Measurements from ENCODE around the gene GPI. TPM values are rescaled to one million over a fixed set of nuclear protein-coding genes. Genes with fewer than 3 reads are reported as not detected.
"Not testable (repeated sequence)": the region's sequence is repeated elsewhere in the genome, so short reads cannot be mapped to it uniquely, and the experiment has no call there.

GPI gene
- polyA plus RNA-seq, 6 donors from 2014 or later: 98.5 to 118 (median 111) TPM

DNA sequence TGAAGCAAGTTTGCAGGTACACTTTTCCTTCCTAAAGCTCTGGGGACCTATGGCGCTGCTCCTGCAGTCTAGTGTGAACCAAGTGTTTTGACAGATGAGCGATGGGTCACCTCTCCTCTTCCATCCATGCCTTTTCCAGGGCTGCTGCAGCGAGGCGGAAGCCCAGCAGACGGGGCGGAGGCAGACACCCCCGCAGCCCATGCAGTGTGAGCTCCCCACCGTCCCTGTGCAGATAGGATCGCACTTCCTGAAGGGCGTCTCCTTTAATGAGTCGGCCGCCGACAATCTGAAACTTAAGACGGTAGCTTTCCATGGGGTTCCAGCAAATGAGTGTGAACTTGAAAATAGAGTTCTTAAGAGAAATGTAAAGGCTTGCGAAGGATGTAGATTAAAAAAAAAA lies 37.1 kb upstream of the GPI start:
- H3K27ac Mint-ChIP-seq: no peak overlapping the region
- DNase-seq (no peak), ATAC-seq (ENCODE audit: low read depth in 2 of 2) (no peak)
- no peaks in the 10 kb centered on the region for H3K27me3 Mint-ChIP-seq
- H3K36me3 Mint-ChIP-seq: peaks cover 23 to 55% of the 10 kb centered on the region in 2 donors
- H3K4me1 Mint-ChIP-seq: peaks cover 6 to 18% (median 9%) of the 10 kb centered on the region in 3 donors
- H3K4me3 Mint-ChIP-seq: no peak overlapping the region
- no peaks in the 10 kb centered on the region for H3K9me3 Mint-ChIP-seq

- H3K27me3 Mint-ChIP-seq: no peaks in the 10 kb centered on the region
- H3K36me3 Mint-ChIP-seq: peaks cover 23 to 48% of the 10 kb centered on the region in 2 donors
- DNase-seq (no peak), ATAC-seq (ENCODE audit: low read depth in 2 of 2) (no peak)
- peaks cover 6 to 13% (median 6%) of the 10 kb centered on the region in 3 donors for H3K4me1 Mint-ChIP-seq
- H3K4me3 Mint-ChIP-seq: no peak overlapping the region
- peak overlapping the region in 2 of 6 donors; percentile 20 to 78 for H3K27ac Mint-ChIP-seq
- H3K9me3 Mint-ChIP-seq: no peaks in the 10 kb centered on the region
These were observed 36.0 kb upstream of the GPI start for GRCh38 chr19:34328982-34329381.

DNA sequence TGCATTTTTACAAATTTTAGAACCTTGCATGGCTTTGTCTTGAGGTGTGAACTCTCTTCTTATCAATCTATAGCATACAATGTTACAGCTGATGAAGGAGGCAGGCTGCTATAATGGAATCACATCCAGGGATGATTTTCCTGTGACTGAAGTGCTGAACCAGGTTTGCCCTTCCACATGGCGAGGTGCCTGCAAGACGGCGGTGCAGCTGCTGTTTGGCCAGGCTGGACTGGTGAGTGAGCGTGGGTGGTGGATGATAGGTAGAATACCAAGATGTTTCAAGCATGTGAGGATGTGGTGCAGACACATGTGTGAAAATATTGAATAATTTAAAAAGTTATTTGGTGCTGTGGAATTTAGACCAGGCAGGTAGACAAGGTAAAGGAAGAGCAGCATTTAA lies 34.9 kb upstream of the GPI start:
- H3K36me3 Mint-ChIP-seq: peaks cover 23 to 39% of the 10 kb centered on the region in 2 donors
- peaks cover 3 to 9% (median 4%) of the 10 kb centered on the region in 3 donors for H3K4me1 Mint-ChIP-seq
- no peaks in the 10 kb centered on the region for H3K9me3 Mint-ChIP-seq
- no peaks in the 10 kb centered on the region for H3K27me3 Mint-ChIP-seq
- H3K27ac Mint-ChIP-seq: peak overlapping the region in 2 of 6 donors; percentile 17 to 47
- ATAC-seq (ENCODE audit: low read depth in 2 of 2) (no peak), DNase-seq (no peak)
- peak overlapping the region in 1 of 8 donors; percentile 43 for H3K4me3 Mint-ChIP-seq

DNA sequence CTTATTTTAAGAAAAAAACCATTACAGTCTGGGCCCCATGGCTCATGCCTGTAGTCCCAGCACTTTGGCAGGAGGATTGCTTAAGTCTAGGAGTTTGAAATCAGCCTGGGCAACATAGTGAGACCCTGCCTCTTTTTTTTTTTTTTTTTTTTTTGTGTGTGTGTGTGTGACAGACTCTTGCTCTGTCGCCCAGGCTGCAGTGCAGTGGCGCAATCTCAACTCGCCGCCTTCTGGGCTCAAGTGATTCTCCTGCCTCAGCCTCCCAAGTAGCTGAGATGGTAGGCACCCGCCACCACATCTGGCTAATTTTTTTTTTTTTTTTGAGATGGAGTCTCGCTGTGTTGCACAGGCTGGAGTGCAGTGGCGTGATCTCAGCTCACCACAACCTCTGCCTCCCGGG lies 34.4 kb upstream of the GPI start:
- DNase-seq; H3K9me3 Mint-ChIP-seq; H3K4me1 Mint-ChIP-seq; H3K4me3 Mint-ChIP-seq; ATAC-seq (ENCODE audit: low read depth in 2 of 2); H3K27me3 Mint-ChIP-seq: not testable (repeated sequence)
- Mint-ChIP-seq H3K36me3 (peaks cover 23 to 34% of the 10 kb centered on the region in 2 donors), H3K27ac (peak overlapping the region in 1 of 6 donors; percentile 17)

DNA sequence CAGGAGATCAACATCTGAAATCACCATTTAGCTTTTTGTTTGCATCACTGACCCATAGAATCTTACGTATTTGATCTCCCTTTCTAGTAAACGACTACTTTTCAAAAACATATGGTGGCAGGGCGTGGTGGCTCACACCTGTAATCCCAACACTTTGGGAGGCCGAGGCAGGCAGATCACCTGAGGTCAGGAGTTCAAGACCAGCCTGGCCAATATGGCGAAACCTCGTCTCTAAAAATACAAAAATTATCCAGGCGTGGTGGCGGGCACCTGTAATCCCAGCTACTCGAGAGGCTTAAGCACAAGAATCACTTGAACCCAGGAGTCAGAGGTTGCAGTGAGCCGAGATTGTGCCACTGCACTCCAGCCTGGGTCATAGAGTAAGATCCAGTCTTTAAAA lies 33.4 kb upstream of the GPI start:
- ATAC-seq (ENCODE audit: low read depth in 2 of 2); H3K27me3 Mint-ChIP-seq; H3K4me3 Mint-ChIP-seq; H3K4me1 Mint-ChIP-seq; DNase-seq; H3K9me3 Mint-ChIP-seq: not testable (repeated sequence)
- Mint-ChIP-seq H3K36me3 (peaks cover 23 to 27% of the 10 kb centered on the region in 2 donors), H3K27ac (peak overlapping the region in 4 of 6 donors; percentile 67 to 92 (median 72))

- Mint-ChIP-seq H3K4me3 (no peak overlapping the region), H3K36me3 (peaks cover 22 to 25% of the 10 kb centered on the region in 2 donors), H3K9me3 (no peaks in the 10 kb centered on the region), H3K27me3 (no peaks in the 10 kb centered on the region), H3K27ac (peak overlapping the region in 3 of 6 donors; percentile 34 to 71 (median 57)), H3K4me1 (peaks cover 0 to 8% (median 5%) of the 10 kb centered on the region in 3 donors)
- DNase-seq: no peak
- no peak for ATAC-seq (ENCODE audit: low read depth in 2 of 2)
These were observed 32.8 kb upstream of the GPI start for GRCh38 chr19:34332027-34332760.

GRCh38 chr19:34335914-34336313 lies 29.1 kb upstream of the GPI start:
- H3K4me3 Mint-ChIP-seq: no peak overlapping the region
- no peak for ATAC-seq (ENCODE audit: low read depth in 2 of 2)
- no peak overlapping the region for H3K27ac Mint-ChIP-seq
- peaks cover 7 to 9% (median 9%) of the 10 kb centered on the region in 3 donors for H3K4me1 Mint-ChIP-seq
- no peak for DNase-seq
- no peaks in the 10 kb centered on the region for H3K9me3 Mint-ChIP-seq
- peaks cover 23 to 31% of the 10 kb centered on the region in 2 donors for H3K36me3 Mint-ChIP-seq
- H3K27me3 Mint-ChIP-seq: no peaks in the 10 kb centered on the region

GRCh38 chr19:34336781-34337271 lies 28.2 kb upstream of the GPI start:
- peak; percentile 42 for DNase-seq
- peak overlapping the region in 3 of 6 donors; percentile 14 to 79 (median 15) for H3K27ac Mint-ChIP-seq
- peak; percentile 40 for ATAC-seq (ENCODE audit: low read depth in 2 of 2)
- H3K27me3 Mint-ChIP-seq: no peaks in the 10 kb centered on the region
- peaks cover 7 to 9% (median 9%) of the 10 kb centered on the region in 3 donors for H3K4me1 Mint-ChIP-seq
- H3K9me3 Mint-ChIP-seq: no peaks in the 10 kb centered on the region
- peaks cover 18 to 27% of the 10 kb centered on the region in 2 donors for H3K36me3 Mint-ChIP-seq
- H3K4me3 Mint-ChIP-seq: no peak overlapping the region

GRCh38 chr19:34337739-34338138 lies 27.3 kb upstream of the GPI start:
- Mint-ChIP-seq H3K36me3 (peaks cover 24 to 26% of the 10 kb centered on the region in 2 donors), H3K9me3 (no peaks in the 10 kb centered on the region), H3K4me1 (peaks cover 7 to 9% (median 9%) of the 10 kb centered on the region in 3 donors), H3K4me3 (no peak overlapping the region), H3K27ac (peak overlapping the region in 1 of 6 donors; percentile 7), H3K27me3 (no peaks in the 10 kb centered on the region)
- DNase-seq (no peak), ATAC-seq (ENCODE audit: low read depth in 2 of 2) (no peak)

DNA sequence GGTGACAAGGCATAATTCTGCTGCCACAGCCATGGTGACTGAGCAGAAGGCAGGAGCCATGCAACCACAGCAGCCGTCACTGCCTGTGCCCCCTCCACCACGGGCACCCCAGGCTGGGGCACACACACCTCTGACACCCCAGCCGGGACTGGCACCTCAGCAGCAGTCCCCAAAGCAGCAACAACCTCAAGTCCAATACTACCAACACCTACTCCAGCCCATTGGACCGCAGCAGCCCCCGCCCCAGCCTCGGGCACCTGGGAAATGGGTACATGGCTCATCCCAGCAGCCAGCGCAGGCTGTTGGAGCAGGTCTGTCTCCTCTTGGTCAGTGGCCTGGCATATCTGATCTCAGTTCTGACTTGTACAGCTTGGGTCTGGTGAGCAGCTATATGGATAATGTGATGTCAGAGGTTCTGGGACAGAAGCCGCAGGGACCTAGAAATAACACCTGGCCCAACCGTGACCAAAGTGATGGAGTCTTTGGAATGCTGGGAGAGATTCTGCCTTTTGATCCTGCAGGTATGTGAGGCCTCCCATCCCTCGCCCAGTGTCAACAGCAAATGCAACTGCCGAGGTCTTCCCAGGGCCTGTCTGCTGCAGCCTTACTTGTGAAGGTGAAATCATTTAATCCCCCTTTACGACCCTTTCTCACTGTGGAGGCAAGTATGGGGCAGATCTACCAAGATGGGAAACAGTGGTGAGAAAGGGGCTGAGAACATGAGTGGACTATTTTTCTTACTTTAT lies 22.9 kb upstream of the GPI start:
- Mint-ChIP-seq H3K36me3 (peaks cover 26 to 34% of the 10 kb centered on the region in 2 donors), H3K27me3 (no peaks in the 10 kb centered on the region), H3K4me3 (no peak overlapping the region), H3K4me1 (peaks cover 8 to 17% (median 10%) of the 10 kb centered on the region in 3 donors), H3K9me3 (no peaks in the 10 kb centered on the region), H3K27ac (no peak overlapping the region)
- ATAC-seq (ENCODE audit: low read depth in 2 of 2) (no peak), DNase-seq (no peak)

GRCh38 chr19:34343751-34344150 lies 21.2 kb upstream of the GPI start:
- ATAC-seq (ENCODE audit: low read depth in 2 of 2) (no peak), DNase-seq (no peak)
- Mint-ChIP-seq H3K4me1 (peaks cover 5 to 10% (median 7%) of the 10 kb centered on the region in 3 donors), H3K27ac (no peak overlapping the region), H3K9me3 (no peaks in the 10 kb centered on the region), H3K4me3 (no peak overlapping the region), H3K36me3 (peaks cover 26 to 27% of the 10 kb centered on the region in 2 donors), H3K27me3 (no peaks in the 10 kb centered on the region)

DNA sequence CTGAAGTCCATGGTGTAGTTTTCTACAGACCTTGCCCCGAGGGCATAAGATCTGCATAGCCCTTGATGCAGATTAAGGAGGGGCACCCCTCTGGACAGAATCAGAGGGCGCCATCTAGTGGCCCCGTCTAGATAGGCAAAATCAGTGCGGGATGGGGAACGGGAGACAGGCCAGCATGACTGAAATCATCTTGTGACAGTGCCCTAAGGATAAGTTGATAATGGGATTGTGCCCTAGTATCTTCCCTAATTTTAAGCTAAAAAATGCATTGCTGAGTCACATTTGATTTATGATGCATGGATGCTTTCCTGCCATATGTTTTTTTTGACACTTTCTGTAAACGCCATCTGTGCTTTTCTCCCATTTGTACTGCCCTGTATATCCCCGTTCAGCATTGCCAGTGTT lies 19.0 kb upstream of the GPI start:
- Mint-ChIP-seq H3K27me3 (no peaks in the 10 kb centered on the region), H3K27ac (peak overlapping the region in 2 of 6 donors; percentile 36 to 82), H3K4me3 (peak overlapping the region in 2 of 8 donors; percentile 48 to 58), H3K36me3 (peaks cover 10 to 22% of the 10 kb centered on the region in 2 donors), H3K4me1 (peaks cover 5 to 16% (median 15%) of the 10 kb centered on the region in 3 donors), H3K9me3 (no peaks in the 10 kb centered on the region)
- DNase-seq (peak; percentile 39), ATAC-seq (ENCODE audit: low read depth in 2 of 2) (peak; percentile 74 to 86)

DNA sequence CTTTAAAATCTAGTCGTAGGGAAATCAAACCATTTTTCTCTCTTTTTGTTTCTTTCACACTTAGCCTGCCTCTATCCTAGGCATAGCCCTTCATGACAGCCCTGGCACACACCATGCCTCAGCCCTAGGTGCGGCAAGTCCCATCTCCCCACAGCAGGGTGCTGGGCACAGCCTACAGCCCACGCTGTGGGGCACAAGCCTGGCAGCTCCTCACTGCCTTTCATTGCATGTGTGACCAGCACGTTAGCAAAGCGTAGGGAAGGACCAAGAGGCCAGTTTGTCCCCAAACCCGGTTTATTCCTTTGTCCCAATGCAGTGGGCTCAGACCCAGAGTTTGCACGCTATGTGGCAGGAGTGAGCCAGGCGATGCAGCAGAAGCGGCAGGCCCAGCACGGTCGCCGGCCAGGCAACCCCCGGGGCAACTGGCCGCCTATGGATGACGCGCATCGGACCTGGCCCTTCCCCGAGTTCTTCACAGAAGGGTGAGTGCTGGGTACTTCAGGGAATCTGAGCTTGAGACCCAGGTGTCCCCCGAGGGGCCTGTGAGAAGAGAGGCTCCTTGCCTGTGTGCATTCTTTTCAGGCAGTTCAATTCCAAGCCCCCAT lies 17.3 kb upstream of the GPI start:
- no peak for ATAC-seq (ENCODE audit: low read depth in 2 of 2)
- H3K9me3 Mint-ChIP-seq: no peaks in the 10 kb centered on the region
- no peak overlapping the region for H3K27ac Mint-ChIP-seq
- DNase-seq: no peak
- H3K4me3 Mint-ChIP-seq: no peak overlapping the region
- H3K4me1 Mint-ChIP-seq: peaks cover 5 to 16% (median 15%) of the 10 kb centered on the region in 3 donors
- no peaks in the 10 kb centered on the region for H3K27me3 Mint-ChIP-seq
- H3K36me3 Mint-ChIP-seq: peaks cover 3 to 17% of the 10 kb centered on the region in 2 donors
